ENCODE data around the gene BNC1. TPM values are rescaled to one million over a fixed set of nuclear protein-coding genes. Genes with fewer than 3 reads are reported as not detected.

The BNC1 gene
- total and polyA plus RNA-seq, 5 donors = 0.34 to 2.3 (median 1.4) TPM

DNA sequence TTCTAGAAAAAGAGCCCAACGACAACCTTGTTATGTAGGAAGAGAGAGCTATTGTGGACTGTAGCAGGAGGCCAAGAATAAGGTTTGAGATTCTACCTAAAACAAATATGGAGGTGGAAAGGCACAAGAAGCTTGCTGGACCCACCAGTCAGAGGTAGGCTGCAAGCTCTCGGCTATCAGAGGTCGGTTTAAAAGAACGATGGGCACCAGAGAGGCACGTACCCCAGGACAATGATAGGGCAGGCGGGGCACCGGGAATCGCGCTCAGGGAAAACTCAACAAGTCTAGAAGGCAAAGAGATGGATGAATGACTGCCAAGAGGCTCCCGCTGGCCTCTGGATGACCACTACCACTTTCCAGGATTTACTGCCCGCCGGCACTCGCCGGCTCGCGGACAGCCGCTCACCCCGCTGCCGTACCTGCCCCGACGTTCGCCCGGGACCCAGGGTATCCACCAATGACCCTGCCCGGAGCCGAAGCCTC lies 77.9 kb downstream of the BNC1 start:
- intact Hi-C loops (cut with DNase I) = loop anchor here in 1 of 4 donors (5.0 kb wide), 1 partner anchor 194 kb away; the partner anchor contains the start of gene C15orf40
- DNase-seq (no peak), ATAC-seq (peak; percentile 4 to 21)
- Histone ChIP-seq H3K9me3 (ENCODE audit: control insufficient read depth, low read length) (no peaks in the 10 kb centered on the region), H3K27me3 (ENCODE audit: control insufficient read depth, insufficient read depth) (no peaks in the 10 kb centered on the region), H3K4me3 (ENCODE audit: low read length) (peak overlapping the region; percentile 79), H3K4me1 (ENCODE audit: control insufficient read depth, insufficient read depth, low read length) (no peaks in the 10 kb centered on the region), H3K27ac (ENCODE audit: low read length) (peak overlapping the region; percentile 88)
- 1% methylated on average over 25 of the region's 25 CpGs for WGBS

Other genes with a start within 250 kb of the BNC1 start
- 100 to 1,000 TPM; 113 to 134 (median 128) TPM for gene BTBD1, start 217.4 kb downstream of the BNC1 start, total RNA-seq
- 47.6 TPM for gene BTBD1, start 217.4 kb downstream of the BNC1 start, polyA plus RNA-seq
- gene TM6SF1, start 177.0 kb downstream of the BNC1 start, total RNA-seq = 10 to 100 TPM; 14.8 to 20.9 (median 16.7) TPM
- 13.8 TPM for gene TM6SF1, start 177.0 kb downstream of the BNC1 start, polyA plus RNA-seq
- 10 to 100 TPM; 34.1 to 45.2 (median 36.4) TPM for gene HDGFL3, start 76.8 kb downstream of the BNC1 start, total RNA-seq
- 17.0 TPM for gene HDGFL3, start 76.8 kb downstream of the BNC1 start, polyA plus RNA-seq
- 1 to 10 TPM; 1.2 to 4.1 (median 2.4) TPM for gene SH3GL3, start 162.7 kb upstream of the BNC1 start, total RNA-seq
- gene SH3GL3, start 162.7 kb upstream of the BNC1 start, polyA plus RNA-seq = 0.88 TPM

Data from right cardiac atrium (tissue), 5 donors.